T47D (cell line): Measurements from ENCODE around the gene NPNT.

Experiments used
- DNase-seq, 2 experiments: peaks; one replicate each; pipeline versions ENCODE4 v3.0.0 to v3.0.0-alpha.2; 2011 to 2012; ENCODE audit warnings: low read depth in 1 of 2, low spot score in 1 of 2
- JUND ChIP-seq: IDR thresholded peaks from 2 replicates; pipeline ENCODE4 v1.6.1; 2012; ENCODE audit warnings: low read depth
- in situ Hi-C: cut with HindIII; loops from 2 replicates; pipeline ENCODE4 v1.10.0; 2016; ENCODE audit warnings: low sequenced_read_pairs, low pct_unique_long_range_greater_than_20kb

NPNT gene

GRCh38 chr4:105989485-105990242, 94.4 kb downstream of the NPNT start:
- TF ChIP-seq JUND = no peak
- in situ Hi-C loops = no loop called here
- no peak for DNase-seq

DNA sequence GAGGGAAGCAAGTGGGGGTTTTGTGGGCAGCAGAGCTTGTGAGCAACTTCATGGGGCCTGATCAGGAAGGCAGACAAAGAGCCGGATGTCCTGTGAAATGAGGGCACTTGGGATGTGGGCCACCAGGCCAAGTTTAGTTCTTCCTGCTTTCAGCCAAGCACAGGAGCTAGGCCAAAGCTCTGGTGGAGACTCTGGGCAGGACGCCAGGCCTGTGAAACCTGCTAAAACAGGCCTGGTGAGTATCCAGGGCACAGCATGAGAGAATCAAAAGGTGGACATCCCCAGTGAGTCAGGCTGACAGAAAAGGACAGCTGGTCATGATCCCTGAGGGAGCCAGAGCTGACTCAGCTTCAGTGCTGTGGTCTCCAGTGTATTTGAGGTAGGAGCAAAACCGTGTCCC, 95.7 kb downstream of the NPNT start:
- TF ChIP-seq JUND = no peak
- peak; percentile 13 to 89 for DNase-seq
- in situ Hi-C loops = no loop called here

- no peak for TF ChIP-seq JUND
These were observed 96.5 kb downstream of the NPNT start for GRCh38 chr4:105991726-105992125.

GRCh38 chr4:105992641-105993305, 97.5 kb downstream of the NPNT start:
- in situ Hi-C loops = no loop called here
- no peak for TF ChIP-seq JUND
- DNase-seq = no peak

More at GRCh38 chr4:105991726-105992125, 96.5 kb downstream of the NPNT start:
- in situ Hi-C loops = no loop called here
- DNase-seq = no peak

DNA sequence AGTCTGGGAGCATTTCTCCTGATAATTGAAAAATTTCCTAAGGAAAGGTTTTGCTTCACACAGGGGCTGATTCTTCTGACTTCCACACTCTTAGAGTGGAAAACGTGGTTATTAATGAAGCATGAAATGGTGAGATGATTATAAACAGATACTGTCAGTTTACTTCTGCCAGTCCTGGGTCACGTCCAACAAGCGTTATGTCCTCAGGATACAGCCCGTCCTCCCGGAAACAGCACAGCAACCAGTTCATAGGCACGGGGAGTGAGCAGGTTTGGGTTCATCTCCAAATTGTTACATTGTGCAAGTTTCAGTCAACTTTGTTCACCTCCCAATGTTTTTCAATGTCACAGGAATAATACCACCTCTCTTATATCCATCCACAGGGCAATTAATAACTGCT, 98.8 kb downstream of the NPNT start:
- peak in 1 of 2 experiments; percentile 68 for DNase-seq
- no peak for TF ChIP-seq JUND
- in situ Hi-C loops = no loop called here

- no peak for DNase-seq
- in situ Hi-C loops = no loop called here
- no peak for TF ChIP-seq JUND
These were observed 99.7 kb downstream of the NPNT start for GRCh38 chr4:105994841-105995501.

- no peak for TF ChIP-seq JUND
- in situ Hi-C loops = no loop called here
- no peak for DNase-seq
These were observed 101.6 kb downstream of the NPNT start for GRCh38 chr4:105996845-105997244.

DNA sequence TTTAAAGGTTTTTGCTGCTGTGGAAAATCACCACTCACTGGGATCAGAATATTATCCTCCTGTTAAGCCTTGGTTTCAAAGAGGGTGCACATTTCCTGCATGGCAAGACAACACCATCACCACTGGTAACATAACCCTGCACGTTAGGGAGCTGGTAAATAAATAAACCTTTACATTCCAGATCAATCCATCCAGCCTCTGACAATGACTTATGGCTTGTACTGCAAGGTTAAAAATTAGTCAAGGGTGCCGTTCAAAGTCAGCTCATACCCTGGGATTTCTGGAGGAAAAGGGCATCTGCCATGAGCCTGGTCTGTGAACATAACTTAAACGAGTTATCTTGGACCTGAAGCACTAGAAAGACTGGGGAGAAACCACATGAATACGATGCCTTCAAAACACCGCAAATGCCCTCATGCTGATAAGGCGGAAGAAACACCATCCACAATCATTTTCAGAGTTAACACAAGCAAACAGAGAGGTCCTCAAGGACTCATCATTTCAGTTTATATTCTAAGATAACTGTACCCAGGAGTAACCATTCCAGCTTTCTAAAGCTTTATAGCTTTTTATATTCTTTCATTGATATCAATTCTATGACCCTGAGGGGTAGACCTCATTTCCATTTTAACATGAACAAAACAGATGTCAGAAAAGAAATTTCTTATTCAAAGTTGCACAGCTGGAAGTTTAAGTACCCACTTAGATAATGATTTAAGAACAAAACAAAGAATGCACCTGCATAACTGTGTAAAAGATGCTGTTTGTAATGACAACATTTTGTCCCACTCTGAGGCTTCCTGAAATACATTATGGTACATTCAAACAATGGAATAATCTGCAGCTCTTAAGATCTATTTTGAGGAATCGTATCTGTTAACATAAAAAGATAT, 103.1 kb downstream of the NPNT start:
- TF ChIP-seq JUND = no peak
- in situ Hi-C loops = no loop called here
- DNase-seq = no peak

DNA sequence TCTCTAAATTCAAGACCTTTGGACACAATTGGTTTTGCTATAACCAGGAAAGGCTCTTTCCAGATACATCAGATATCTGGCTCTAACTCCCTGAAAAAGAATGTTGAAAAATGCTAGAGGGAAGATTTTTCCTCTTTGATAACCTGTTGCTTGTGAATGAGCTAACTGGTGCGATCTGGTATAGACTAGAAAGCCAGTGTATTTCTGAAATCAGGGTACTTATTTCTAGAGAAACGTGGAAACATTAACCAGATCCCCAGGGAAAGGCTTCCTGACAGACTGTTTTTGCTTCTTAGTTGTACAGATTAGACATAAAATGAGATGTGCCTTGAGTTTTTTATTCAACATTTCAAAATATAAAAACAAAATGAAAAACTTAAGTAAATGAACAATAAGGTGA, 107.7 kb downstream of the NPNT start:
- TF ChIP-seq JUND = no peak
- DNase-seq = no peak
- in situ Hi-C loops = no loop called here

- DNase-seq = no peak
- in situ Hi-C loops = no loop called here
- no peak for TF ChIP-seq JUND
These were observed 115.5 kb downstream of the NPNT start for GRCh38 chr4:106010761-106011160.

GRCh38 chr4:106011387-106011786, 116.1 kb downstream of the NPNT start:
- in situ Hi-C loops = no loop called here
- no peak for TF ChIP-seq JUND
- DNase-seq = no peak

- no peak for TF ChIP-seq JUND
- no peak for DNase-seq
- in situ Hi-C loops = no loop called here
These were observed 122.7 kb downstream of the NPNT start for GRCh38 chr4:106017975-106018374.
